Measurements from ENCODE around the gene SNAP25.

DNA sequence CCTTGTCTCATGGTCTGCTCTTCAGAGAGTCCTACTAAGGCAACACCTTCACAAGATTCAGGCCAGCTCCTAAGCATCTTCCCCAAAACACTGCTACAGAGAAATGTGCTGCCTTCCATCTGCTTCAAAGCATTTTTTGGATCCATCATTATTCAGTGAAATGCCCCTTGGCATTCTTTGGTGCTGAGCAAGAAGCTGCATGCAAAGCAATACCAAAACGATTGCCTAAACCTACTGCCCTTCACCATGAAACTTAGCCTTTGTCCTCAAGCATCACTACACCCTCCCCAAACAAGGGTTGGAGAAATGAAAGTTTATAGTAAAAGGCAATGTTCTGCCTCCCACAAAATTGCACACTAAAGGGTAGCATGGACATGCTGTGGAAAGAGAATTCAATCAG is 93.5 kb downstream of the SNAP25 start:
- TF ChIP-seq, protein P1, sequence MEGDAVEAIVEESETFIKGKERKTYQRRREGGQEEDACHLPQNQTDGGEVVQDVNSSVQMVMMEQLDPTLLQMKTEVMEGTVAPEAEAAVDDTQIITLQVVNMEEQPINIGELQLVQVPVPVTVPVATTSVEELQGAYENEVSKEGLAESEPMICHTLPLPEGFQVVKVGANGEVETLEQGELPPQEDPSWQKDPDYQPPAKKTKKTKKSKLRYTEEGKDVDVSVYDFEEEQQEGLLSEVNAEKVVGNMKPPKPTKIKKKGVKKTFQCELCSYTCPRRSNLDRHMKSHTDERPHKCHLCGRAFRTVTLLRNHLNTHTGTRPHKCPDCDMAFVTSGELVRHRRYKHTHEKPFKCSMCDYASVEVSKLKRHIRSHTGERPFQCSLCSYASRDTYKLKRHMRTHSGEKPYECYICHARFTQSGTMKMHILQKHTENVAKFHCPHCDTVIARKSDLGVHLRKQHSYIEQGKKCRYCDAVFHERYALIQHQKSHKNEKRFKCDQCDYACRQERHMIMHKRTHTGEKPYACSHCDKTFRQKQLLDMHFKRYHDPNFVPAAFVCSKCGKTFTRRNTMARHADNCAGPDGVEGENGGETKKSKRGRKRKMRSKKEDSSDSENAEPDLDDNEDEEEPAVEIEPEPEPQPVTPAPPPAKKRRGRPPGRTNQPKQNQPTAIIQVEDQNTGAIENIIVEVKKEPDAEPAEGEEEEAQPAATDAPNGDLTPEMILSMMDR (IDR thresholded peaks at IDR 0.05): no peak
- no peak for TF ChIP-seq POLR2AphosphoS5 (IDR thresholded peaks at IDR 0.05; ENCODE audit: insufficient read depth in 1 of 2, low read depth in 1 of 2)

Data from vagina (tissue), 2 donors.